HEK293 (cell line): Measurements from ENCODE around the gene GRAP2.
A peak's percentile ranks its signal among the peaks of the same experiment; 100 is the strongest.

Experiments
- CTCF ChIA-PET: fragments of 350-600 bp; formaldehyde crosslinking; extraction: SDS; loops from one replicate; lab custom pipeline; 2021; ENCODE audit warnings: antibody characterized with exemption; lab: Yijun Ruan, JAX
- POLR2A ChIA-PET: fragments of 300-600 bp; formaldehyde crosslinking; extraction: SDS; loops from one replicate; lab custom pipeline; 2020; ENCODE audit warnings: antibody characterized with exemption, inconsistent platforms; lab: Yijun Ruan, JAX
- H3K27ac ChIP-seq: fragments of 200-500 bp; sonication (Bioruptor generic); 2 replicates; pipeline ENCODE4 v1.5.1; 2014; ENCODE audit warnings: low read depth, low read length, control low read depth, inconsistent platforms; ENCODE audit errors: extremely low read depth
- H3K36me3 ChIP-seq, 2 experiments: fragments of 200-500 bp in 1 of 2; sonication (Bioruptor generic) in 1 of 2; 1 replicate in 1 of 2; 2 replicates in 1 of 2; pipeline ENCODE4 v1.5.1; 2014 to 2017; ENCODE audit warnings: inconsistent platforms in 2 of 2, low read length in 2 of 2; ENCODE audit not compliant: control insufficient read depth in 2 of 2, insufficient read depth in 1 of 2
- H3K4me1 ChIP-seq: fragments of 200-500 bp; sonication (Bioruptor generic); 2 replicates; pipeline ENCODE4 v1.5.1; 2014; ENCODE audit warnings: mild to moderate bottlenecking, low read length, inconsistent platforms; ENCODE audit not compliant: control insufficient read depth, insufficient read depth
- H3K4me3 ChIP-seq: 2 replicates; pipeline ENCODE4 v1.5.1; 2011; ENCODE audit warnings: low read depth, mild to moderate bottlenecking, control low read depth, low read length, moderate library complexity
- H3K9me3 ChIP-seq: fragments of 200-500 bp; sonication (Bioruptor generic); 2 replicates; pipeline ENCODE4 v1.5.1; 2014; ENCODE audit warnings: low read depth, low read length, inconsistent platforms; ENCODE audit not compliant: control insufficient read depth, insufficient read depth
- GLIS1 ChIP-seq: fragments of 450-650 bp; formaldehyde crosslinking; IDR thresholded peaks from 2 replicates; pipeline ENCODE4 v1.5.1; 2016; ENCODE audit warnings: missing biosample characterization, missing genetic modification characterization
- KLF10 ChIP-seq: fragments of 450-650 bp; IDR thresholded peaks from 2 replicates; pipeline ENCODE4 v1.5.1; 2018; ENCODE audit warnings: missing biosample characterization, mild to moderate bottlenecking, missing genetic modification characterization
- RBAK ChIP-seq: fragments of 450-650 bp; formaldehyde crosslinking; IDR thresholded peaks from 2 replicates; pipeline ENCODE4 v1.5.1; 2016; ENCODE audit warnings: missing biosample characterization, missing genetic modification characterization
- YY2 ChIP-seq: fragments of 450-650 bp; formaldehyde crosslinking; IDR thresholded peaks from 2 replicates; pipeline ENCODE4 v1.5.1; 2016; ENCODE audit warnings: missing biosample characterization, missing genetic modification characterization
- ZEB2 ChIP-seq: fragments of 450-650 bp; formaldehyde crosslinking; IDR thresholded peaks from 2 replicates; pipeline ENCODE4 v1.5.1; 2016; ENCODE audit warnings: missing biosample characterization, missing genetic modification characterization
- ZFHX2 ChIP-seq: fragments of 450-650 bp; formaldehyde crosslinking; conservative IDR thresholded peaks from 2 replicates; pipeline ENCODE4 v1.5.1; 2016; ENCODE audit warnings: missing biosample characterization, missing genetic modification characterization
- ZNF133 ChIP-seq: fragments of 450-650 bp; formaldehyde crosslinking; IDR thresholded peaks from 2 replicates; pipeline ENCODE4 v1.5.1; 2016; ENCODE audit warnings: missing biosample characterization, missing genetic modification characterization
- ZNF2 ChIP-seq: fragments of 450-650 bp; formaldehyde crosslinking; IDR thresholded peaks from 2 replicates; pipeline ENCODE4 v1.5.1; 2016; ENCODE audit warnings: missing biosample characterization, missing genetic modification characterization
- ZNF23 ChIP-seq: fragments of 450-650 bp; formaldehyde crosslinking; IDR thresholded peaks from 2 replicates; pipeline ENCODE4 v1.5.1; 2016; ENCODE audit warnings: missing biosample characterization, missing genetic modification characterization, borderline replicate concordance
- ZNF416 ChIP-seq: fragments of 450-650 bp; formaldehyde crosslinking; IDR thresholded peaks from 2 replicates; pipeline ENCODE4 v1.5.1; 2016; ENCODE audit warnings: missing biosample characterization, missing genetic modification characterization
- ZNF549 ChIP-seq: fragments of 450-650 bp; IDR thresholded peaks from 2 replicates; pipeline ENCODE4 v1.5.1; 2018; ENCODE audit warnings: missing biosample characterization, missing genetic modification characterization, mild to moderate bottlenecking, inconsistent platforms, moderate library complexity
- ZNF654 ChIP-seq: fragments of 450-650 bp; formaldehyde crosslinking; IDR thresholded peaks from 2 replicates; pipeline ENCODE4 v1.5.1; 2016; ENCODE audit warnings: low read depth, missing biosample characterization, missing genetic modification characterization
- ZNF777 ChIP-seq: fragments of 450-650 bp; formaldehyde crosslinking; IDR thresholded peaks from 2 replicates; pipeline ENCODE4 v1.5.1; 2017; ENCODE audit warnings: missing biosample characterization, missing genetic modification characterization, borderline replicate concordance
- TF ChIP-seq, protein P1 (sequence below): fragments of 450-650 bp; formaldehyde crosslinking; IDR thresholded peaks from 2 replicates; pipeline ENCODE4 v1.5.1; 2016; ENCODE audit warnings: missing biosample characterization, missing genetic modification characterization
- TF ChIP-seq, protein P2 (sequence below): fragments of 450-650 bp; formaldehyde crosslinking; IDR thresholded peaks from 2 replicates; pipeline ENCODE4 v1.5.1; 2016; ENCODE audit warnings: missing biosample characterization, missing genetic modification characterization
- TF ChIP-seq, protein P3 (sequence below): fragments of 450-650 bp; formaldehyde crosslinking; optimal IDR thresholded peaks from 2 replicates; pipeline ENCODE3; 2016; ENCODE audit warnings: missing biosample characterization, mild to moderate bottlenecking, missing genetic modification characterization
- TF ChIP-seq, protein P4 (sequence below): fragments of 450-650 bp; formaldehyde crosslinking; IDR thresholded peaks from 2 replicates; pipeline ENCODE4 v1.5.1; 2016; ENCODE audit warnings: missing biosample characterization, missing genetic modification characterization
- TF ChIP-seq, protein P5 (sequence below): fragments of 450-650 bp; formaldehyde crosslinking; IDR thresholded peaks from 2 replicates; pipeline ENCODE4 v1.5.1; 2016; ENCODE audit warnings: missing biosample characterization, missing genetic modification characterization
- TF ChIP-seq, protein P6 (sequence below): IDR thresholded peaks from 2 replicates; pipeline ENCODE4 v1.6.1; 2011; ENCODE audit warnings: mild to moderate bottlenecking, low read depth, low read length, borderline replicate concordance

Gene GRAP2

DNA sequence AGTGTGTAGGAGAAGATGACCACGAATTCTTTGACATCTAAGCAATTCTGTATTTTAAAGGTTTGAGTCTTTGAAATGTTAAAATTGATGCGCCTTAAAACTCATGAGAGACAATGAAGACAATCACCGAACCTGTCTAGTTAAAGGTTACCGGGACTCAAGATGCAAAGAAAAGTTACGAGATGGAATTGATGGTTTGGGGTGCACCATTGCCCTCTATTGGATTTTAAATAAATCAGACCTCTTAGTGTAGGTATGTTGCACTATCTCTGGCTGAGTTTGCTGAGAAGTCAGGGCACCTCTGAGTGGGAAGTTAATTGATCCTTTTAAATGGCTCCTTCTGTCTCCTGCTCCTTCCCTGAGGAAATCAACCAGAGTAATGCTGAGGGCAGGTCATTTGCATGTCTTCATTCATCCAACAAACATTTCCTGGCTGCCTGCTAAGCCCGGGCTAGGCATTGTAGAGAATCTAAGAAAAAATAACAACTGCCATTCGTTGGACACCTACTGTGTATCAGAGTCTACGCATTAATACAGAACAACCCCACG, 39.9 kb downstream of the GRAP2 start:
- no peak overlapping the region for H3K4me3 ChIP-seq
- POLR2A ChIA-PET = no interaction called here
- CTCF ChIA-PET = interaction anchor here (3.0 kb wide), 1 partner anchor 8 kb away, joined by 20 read pairs; no protein-coding TSS in a partner anchor
- no peaks in the 10 kb centered on the region for H3K36me3 ChIP-seq
- TF ChIP-seq RBAK (no peak), ZNF549 (tag by site-specific recombination) (no peak), ZNF2 (tag by site-specific recombination) (no peak)
- TF ChIP-seq, protein P1, sequence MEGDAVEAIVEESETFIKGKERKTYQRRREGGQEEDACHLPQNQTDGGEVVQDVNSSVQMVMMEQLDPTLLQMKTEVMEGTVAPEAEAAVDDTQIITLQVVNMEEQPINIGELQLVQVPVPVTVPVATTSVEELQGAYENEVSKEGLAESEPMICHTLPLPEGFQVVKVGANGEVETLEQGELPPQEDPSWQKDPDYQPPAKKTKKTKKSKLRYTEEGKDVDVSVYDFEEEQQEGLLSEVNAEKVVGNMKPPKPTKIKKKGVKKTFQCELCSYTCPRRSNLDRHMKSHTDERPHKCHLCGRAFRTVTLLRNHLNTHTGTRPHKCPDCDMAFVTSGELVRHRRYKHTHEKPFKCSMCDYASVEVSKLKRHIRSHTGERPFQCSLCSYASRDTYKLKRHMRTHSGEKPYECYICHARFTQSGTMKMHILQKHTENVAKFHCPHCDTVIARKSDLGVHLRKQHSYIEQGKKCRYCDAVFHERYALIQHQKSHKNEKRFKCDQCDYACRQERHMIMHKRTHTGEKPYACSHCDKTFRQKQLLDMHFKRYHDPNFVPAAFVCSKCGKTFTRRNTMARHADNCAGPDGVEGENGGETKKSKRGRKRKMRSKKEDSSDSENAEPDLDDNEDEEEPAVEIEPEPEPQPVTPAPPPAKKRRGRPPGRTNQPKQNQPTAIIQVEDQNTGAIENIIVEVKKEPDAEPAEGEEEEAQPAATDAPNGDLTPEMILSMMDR (tag by site-specific recombination) = peak; percentile 33; the same call in 1 of the 2 replicates
- H3K4me1 ChIP-seq = 0 out of 2 replicates have a peak, but pooled peaks cover 3% of the 10 kb centered on the region
- H3K27ac ChIP-seq = no peak overlapping the region
- H3K9me3 ChIP-seq = no peaks in the 10 kb centered on the region

DNA sequence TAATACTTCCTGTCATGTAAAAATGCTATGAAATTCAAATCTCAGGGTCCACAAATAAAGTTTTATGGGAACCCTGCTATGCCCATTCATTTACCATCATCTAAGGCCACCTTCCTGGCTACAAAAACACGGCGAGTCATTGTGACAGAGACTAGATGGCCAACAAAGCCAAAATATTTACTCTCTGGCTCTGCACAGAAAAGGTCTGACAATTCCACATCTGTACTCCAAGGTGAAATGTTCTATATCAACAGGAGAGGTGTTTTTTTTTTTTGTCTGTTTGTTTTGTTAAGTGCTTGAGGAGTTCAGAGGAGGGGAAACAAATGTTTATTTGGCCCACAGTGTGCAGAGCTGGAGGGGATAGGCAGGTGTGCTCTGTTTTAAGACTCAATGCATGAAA, 40.7 kb downstream of the GRAP2 start:
- Histone ChIP-seq H3K9me3 (no peaks in the 10 kb centered on the region), H3K4me1 (0 out of 2 replicates have a peak, but pooled peaks cover 3% of the 10 kb centered on the region), H3K4me3 (no peak overlapping the region), H3K27ac (no peak overlapping the region), H3K36me3 (no peaks in the 10 kb centered on the region)
- TF ChIP-seq ZNF23 (no peak), ZEB2 (tag by site-specific recombination) (no peak), GLIS1 (tag by site-specific recombination) (peak; percentile 76; the same call in 1 of the 2 replicates), ZNF654 (tag by site-specific recombination) (no peak)
- POLR2A ChIA-PET = no interaction called here
- CTCF ChIA-PET = interaction anchor here (1.4 to 3.0 kb wide), 2 partner anchors 9 to 12 kb away, joined by 3 to 20 read pairs; no protein-coding TSS in a partner anchor

DNA sequence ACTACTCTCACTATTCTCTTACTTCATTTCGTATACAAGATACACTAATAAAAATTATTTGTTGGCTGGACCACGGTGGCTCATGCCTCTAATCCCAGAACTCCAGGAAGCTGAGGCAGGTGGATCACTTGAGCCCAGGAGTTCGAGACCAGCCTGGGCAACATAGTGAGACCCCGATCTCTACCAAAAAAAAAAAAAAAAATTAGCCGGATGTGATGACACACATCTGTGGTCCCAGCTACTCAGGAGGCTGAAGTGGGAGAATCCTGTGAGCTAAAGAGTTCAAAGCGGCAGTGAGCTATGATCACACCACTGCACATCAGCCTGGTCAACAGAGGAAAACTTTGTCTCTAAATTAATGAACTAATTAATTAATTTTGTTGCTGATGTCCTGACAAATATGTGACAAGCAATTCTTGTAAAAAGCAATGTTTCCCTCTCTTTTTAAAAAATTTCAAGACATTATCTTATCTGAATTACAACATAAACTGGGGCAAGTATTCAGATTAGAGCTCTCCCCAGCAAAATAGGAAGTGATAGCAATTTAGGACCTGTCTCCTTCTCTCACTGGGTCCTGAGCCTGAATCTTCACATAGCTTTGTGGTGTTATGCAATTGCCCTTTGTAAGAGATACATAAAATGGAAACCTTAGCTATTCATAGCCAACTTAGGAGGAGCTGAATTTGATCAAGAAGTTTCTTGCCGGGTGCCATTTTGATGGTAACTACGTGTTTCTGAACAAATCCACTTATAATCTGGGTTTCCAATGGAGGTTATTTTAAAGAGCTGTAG, 41.8 kb downstream of the GRAP2 start:
- Histone ChIP-seq H3K4me3 (no peak overlapping the region), H3K27ac (no peak overlapping the region), H3K36me3 (no peaks in the 10 kb centered on the region), H3K4me1 (0 out of 2 replicates have a peak, but pooled peaks cover 3% of the 10 kb centered on the region), H3K9me3 (no peaks in the 10 kb centered on the region)
- CTCF ChIA-PET = interaction anchor here (0.7 to 3.0 kb wide), 6 partner anchors 10 to 855 kb away, joined by 3 to 20 read pairs (median 5); no protein-coding TSS in a partner anchor
- POLR2A ChIA-PET = interaction anchor here (0.7 to 1.0 kb wide), 2 partner anchors 10 to 527 kb away, joined by 3 read pairs; no protein-coding TSS in a partner anchor
- TF ChIP-seq, protein P2, sequence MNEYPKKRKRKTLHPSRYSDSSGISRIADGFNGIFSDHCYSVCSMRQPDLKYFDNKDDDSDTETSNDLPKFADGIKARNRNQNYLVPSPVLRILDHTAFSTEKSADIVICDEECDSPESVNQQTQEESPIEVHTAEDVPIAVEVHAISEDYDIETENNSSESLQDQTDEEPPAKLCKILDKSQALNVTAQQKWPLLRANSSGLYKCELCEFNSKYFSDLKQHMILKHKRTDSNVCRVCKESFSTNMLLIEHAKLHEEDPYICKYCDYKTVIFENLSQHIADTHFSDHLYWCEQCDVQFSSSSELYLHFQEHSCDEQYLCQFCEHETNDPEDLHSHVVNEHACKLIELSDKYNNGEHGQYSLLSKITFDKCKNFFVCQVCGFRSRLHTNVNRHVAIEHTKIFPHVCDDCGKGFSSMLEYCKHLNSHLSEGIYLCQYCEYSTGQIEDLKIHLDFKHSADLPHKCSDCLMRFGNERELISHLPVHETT (tag by site-specific recombination) = no peak
- TF ChIP-seq ZFHX2 (tag by site-specific recombination) (no peak), ZNF133 (tag by site-specific recombination) (no peak), KLF10 (tag by site-specific recombination) (no peak), ZNF654 (tag by site-specific recombination) (no peak), ZNF416 (tag by site-specific recombination) (no peak), ZNF777 (no peak), ZEB2 (tag by site-specific recombination) (no peak), YY2 (tag by site-specific recombination) (no peak)
- TF ChIP-seq, protein P3, sequence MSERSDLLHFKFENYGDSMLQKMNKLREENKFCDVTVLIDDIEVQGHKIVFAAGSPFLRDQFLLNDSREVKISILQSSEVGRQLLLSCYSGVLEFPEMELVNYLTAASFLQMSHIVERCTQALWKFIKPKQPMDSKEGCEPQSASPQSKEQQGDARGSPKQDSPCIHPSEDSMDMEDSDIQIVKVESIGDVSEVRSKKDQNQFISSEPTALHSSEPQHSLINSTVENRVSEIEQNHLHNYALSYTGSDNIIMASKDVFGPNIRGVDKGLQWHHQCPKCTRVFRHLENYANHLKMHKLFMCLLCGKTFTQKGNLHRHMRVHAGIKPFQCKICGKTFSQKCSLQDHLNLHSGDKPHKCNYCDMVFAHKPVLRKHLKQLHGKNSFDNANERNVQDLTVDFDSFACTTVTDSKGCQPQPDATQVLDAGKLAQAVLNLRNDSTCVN (tag by site-specific recombination) = no peak
- TF ChIP-seq, protein P4, sequence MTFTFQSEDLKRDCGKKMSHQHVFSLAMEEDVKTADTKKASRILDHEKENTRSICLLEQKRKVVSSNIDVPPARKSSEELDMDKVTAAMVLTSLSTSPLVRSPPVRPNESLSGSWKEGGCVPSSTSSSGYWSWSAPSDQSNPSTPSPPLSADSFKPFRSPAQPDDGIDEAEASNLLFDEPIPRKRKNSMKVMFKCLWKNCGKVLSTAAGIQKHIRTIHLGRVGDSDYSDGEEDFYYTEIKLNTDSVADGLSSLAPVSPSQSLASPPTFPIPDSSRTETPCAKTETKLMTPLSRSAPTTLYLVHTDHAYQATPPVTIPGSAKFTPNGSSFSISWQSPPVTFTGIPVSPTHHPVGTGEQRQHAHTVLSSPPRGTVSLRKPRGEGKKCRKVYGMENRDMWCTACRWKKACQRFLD (tag by site-specific recombination) = no peak
- TF ChIP-seq, protein P5, sequence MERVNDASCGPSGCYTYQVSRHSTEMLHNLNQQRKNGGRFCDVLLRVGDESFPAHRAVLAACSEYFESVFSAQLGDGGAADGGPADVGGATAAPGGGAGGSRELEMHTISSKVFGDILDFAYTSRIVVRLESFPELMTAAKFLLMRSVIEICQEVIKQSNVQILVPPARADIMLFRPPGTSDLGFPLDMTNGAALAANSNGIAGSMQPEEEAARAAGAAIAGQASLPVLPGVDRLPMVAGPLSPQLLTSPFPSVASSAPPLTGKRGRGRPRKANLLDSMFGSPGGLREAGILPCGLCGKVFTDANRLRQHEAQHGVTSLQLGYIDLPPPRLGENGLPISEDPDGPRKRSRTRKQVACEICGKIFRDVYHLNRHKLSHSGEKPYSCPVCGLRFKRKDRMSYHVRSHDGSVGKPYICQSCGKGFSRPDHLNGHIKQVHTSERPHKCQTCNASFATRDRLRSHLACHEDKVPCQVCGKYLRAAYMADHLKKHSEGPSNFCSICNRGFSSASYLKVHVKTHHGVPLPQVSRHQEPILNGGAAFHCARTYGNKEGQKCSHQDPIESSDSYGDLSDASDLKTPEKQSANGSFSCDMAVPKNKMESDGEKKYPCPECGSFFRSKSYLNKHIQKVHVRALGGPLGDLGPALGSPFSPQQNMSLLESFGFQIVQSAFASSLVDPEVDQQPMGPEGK = no peak
- TF ChIP-seq, protein P6, sequence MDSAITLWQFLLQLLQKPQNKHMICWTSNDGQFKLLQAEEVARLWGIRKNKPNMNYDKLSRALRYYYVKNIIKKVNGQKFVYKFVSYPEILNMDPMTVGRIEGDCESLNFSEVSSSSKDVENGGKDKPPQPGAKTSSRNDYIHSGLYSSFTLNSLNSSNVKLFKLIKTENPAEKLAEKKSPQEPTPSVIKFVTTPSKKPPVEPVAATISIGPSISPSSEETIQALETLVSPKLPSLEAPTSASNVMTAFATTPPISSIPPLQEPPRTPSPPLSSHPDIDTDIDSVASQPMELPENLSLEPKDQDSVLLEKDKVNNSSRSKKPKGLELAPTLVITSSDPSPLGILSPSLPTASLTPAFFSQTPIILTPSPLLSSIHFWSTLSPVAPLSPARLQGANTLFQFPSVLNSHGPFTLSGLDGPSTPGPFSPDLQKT = no peak
